DND-41 (cell line): ENCODE data around the gene C22orf23.

Experiments used
- ATAC-seq: fragments of 200-7000 bp; cut with Tn5 transposase; 3 replicates; pipeline ENCODE4 v1.9.1; 2021; ENCODE audit warnings: low read depth; ENCODE audit not compliant: insufficient read depth
- DNase-seq: peaks from one replicate; pipeline ENCODE4 v3.0.0-alpha.2; 2020
- H2AFZ ChIP-seq: 2 replicates; pipeline ENCODE4 v1.6.0; 2012; ENCODE audit warnings: low read depth, low read length
- H3K27ac ChIP-seq: 2 replicates; pipeline ENCODE4 v1.5.1; 2012; ENCODE audit warnings: low read length, inconsistent platforms
- H3K27me3 ChIP-seq: fragments of 200-600 bp; sonication (generic); 2 replicates; pipeline ENCODE4 v1.6.0; 2012; ENCODE audit warnings: low read length, mild to moderate bottlenecking, inconsistent platforms; ENCODE audit not compliant: insufficient read depth, poor library complexity
- H3K36me3 ChIP-seq: 2 replicates; pipeline ENCODE4 v1.5.1; 2012; ENCODE audit warnings: low read length, inconsistent platforms; ENCODE audit not compliant: insufficient read depth
- H3K4me1 ChIP-seq: 2 replicates; pipeline ENCODE4 v1.5.1; 2012; ENCODE audit warnings: mild to moderate bottlenecking, low read length; ENCODE audit not compliant: insufficient read depth
- H3K4me2 ChIP-seq: 2 replicates; pipeline ENCODE4 v1.6.0; 2012; ENCODE audit warnings: mild to moderate bottlenecking, moderate library complexity, low read length, inconsistent platforms; ENCODE audit not compliant: insufficient read depth
- H3K4me3 ChIP-seq, 2 experiments: fragments of 200-600 bp in 1 of 2; shearing (Covaris generic) in 1 of 2; 2 replicates each; pipeline ENCODE4 v1.5.1; 2012 to 2016; ENCODE audit warnings: inconsistent platforms in 2 of 2, low read length in 2 of 2, mild to moderate bottlenecking in 2 of 2, low read depth in 1 of 2, moderate library complexity in 1 of 2
- H3K79me2 ChIP-seq: 2 replicates; pipeline ENCODE4 v1.6.0; 2012; ENCODE audit warnings: low read length, inconsistent platforms; ENCODE audit not compliant: insufficient read depth
- H3K9ac ChIP-seq: 2 replicates; pipeline ENCODE4 v1.6.0; 2012; ENCODE audit warnings: low read depth, mild to moderate bottlenecking, inconsistent platforms, low read length, moderate library complexity
- H3K9me3 ChIP-seq: 2 replicates; pipeline ENCODE4 v1.5.1; 2012; ENCODE audit warnings: low read length, moderate library complexity, mild to moderate bottlenecking, inconsistent platforms; ENCODE audit not compliant: insufficient read depth, severe bottlenecking
- H4K20me1 ChIP-seq: 2 replicates; pipeline ENCODE4 v1.6.0; 2012; ENCODE audit warnings: low read length; ENCODE audit not compliant: insufficient read depth
- EZH2 ChIP-seq: IDR thresholded peaks from 3 replicates; pipeline ENCODE4 v1.6.1; 2012; ENCODE audit warnings: borderline replicate concordance, low read depth, mild to moderate bottlenecking, moderate library complexity, low read length, inconsistent platforms; ENCODE audit not compliant: severe bottlenecking
- TF ChIP-seq, protein P1 (sequence below): IDR thresholded peaks from 2 replicates; pipeline ENCODE4 v1.5.1; 2012; ENCODE audit warnings: borderline replicate concordance, low read length, moderate library complexity, mild to moderate bottlenecking; ENCODE audit not compliant: poor library complexity, severe bottlenecking; ENCODE audit errors: extremely low read depth

Gene C22orf23

DNA sequence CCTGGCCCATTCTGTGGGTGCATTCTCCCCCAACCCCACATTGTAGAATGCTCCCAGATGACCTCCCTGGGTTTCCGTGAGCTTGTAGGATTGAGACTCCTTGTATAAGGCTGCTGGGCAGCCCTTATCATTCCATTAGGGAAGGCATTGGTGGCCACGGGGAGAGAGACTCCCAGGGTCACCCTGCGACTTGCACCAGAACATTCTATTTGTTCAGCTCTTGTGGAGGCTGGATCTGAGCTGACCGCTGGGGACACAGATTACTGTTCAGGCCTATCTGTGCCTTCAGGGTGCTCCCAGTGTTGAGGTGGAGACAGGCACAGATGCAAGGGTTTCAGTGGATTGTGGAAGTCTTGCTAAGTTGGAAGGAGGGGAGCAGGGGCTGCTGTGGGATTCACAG is 29.5 kb downstream of the C22orf23 start:
- TF ChIP-seq EZH2, result no peak
- TF ChIP-seq, protein P1, sequence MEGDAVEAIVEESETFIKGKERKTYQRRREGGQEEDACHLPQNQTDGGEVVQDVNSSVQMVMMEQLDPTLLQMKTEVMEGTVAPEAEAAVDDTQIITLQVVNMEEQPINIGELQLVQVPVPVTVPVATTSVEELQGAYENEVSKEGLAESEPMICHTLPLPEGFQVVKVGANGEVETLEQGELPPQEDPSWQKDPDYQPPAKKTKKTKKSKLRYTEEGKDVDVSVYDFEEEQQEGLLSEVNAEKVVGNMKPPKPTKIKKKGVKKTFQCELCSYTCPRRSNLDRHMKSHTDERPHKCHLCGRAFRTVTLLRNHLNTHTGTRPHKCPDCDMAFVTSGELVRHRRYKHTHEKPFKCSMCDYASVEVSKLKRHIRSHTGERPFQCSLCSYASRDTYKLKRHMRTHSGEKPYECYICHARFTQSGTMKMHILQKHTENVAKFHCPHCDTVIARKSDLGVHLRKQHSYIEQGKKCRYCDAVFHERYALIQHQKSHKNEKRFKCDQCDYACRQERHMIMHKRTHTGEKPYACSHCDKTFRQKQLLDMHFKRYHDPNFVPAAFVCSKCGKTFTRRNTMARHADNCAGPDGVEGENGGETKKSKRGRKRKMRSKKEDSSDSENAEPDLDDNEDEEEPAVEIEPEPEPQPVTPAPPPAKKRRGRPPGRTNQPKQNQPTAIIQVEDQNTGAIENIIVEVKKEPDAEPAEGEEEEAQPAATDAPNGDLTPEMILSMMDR, result no peak
- H3K4me1 ChIP-seq, result no peaks in the 10 kb centered on the region
- ATAC-seq, result no peak
- no peaks in the 10 kb centered on the region for H4K20me1 ChIP-seq
- H2AFZ ChIP-seq, result no peak overlapping the region
- H3K27ac ChIP-seq, result no peak overlapping the region
- no peak overlapping the region for H3K4me3 ChIP-seq
- no peak for DNase-seq
- no peaks in the 10 kb centered on the region for H3K79me2 ChIP-seq
- no peak overlapping the region for H3K4me2 ChIP-seq
- H3K27me3 ChIP-seq, result no peaks in the 10 kb centered on the region
- peaks cover 31% of the 10 kb centered on the region for H3K36me3 ChIP-seq
- H3K9me3 ChIP-seq, result no peaks in the 10 kb centered on the region
- no peak overlapping the region for H3K9ac ChIP-seq

DNA sequence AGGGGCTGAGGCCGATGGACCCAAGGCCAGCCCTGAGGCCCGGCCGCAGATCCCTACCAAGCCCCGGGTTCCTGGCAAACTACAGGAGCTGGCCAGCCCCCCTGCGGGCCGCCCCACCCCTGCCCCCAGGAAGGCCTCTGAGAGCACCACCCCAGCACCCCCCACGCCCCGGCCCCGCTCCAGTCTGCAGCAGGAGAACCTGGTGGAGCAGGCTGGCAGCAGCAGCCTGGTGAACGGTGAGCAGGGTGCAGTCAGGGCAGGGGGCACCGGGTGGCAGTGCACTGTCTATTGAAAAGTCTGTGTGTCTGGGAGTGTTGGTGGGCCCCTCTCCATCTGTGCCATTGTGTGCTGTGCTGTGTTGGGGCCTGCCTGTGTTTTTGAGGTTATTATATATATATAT is 31.2 kb downstream of the C22orf23 start:
- ATAC-seq (peak; percentile 59; the same call in 1 of the 3 replicates), DNase-seq (peak; percentile 20)
- Histone ChIP-seq H3K9ac (no peak overlapping the region), H3K4me3 (no peak overlapping the region), H3K9me3 (no peaks in the 10 kb centered on the region), H3K27me3 (no peaks in the 10 kb centered on the region), H3K27ac (no peak overlapping the region), H3K4me2 (no peak overlapping the region), H4K20me1 (no peaks in the 10 kb centered on the region), H3K79me2 (no peaks in the 10 kb centered on the region), H2AFZ (no peak overlapping the region), H3K36me3 (peaks cover 36% of the 10 kb centered on the region), H3K4me1 (no peaks in the 10 kb centered on the region)
- TF ChIP-seq, protein P1, result peak; percentile 33
- no peak for TF ChIP-seq EZH2

DNA sequence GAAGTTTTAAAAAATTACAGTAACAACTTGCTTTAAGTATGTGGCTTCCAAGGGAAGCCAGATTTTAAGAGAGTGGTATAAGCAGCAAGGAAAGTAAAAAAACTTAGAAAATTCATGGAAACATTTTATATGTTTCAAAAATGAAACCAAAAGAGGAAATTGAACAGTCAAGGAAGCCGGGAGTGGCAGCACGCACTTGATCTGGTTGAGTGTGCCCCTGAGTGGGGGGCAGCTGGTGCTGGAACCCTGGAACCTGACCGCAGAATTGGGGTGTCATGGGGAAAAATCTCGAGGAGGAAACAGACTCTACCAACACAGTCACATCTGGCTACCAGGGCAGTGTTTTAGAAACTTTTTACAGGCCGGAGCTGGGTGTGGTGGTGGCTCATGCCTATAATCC is 33.3 kb downstream of the C22orf23 start:
- no peak for TF ChIP-seq EZH2
- TF ChIP-seq, protein P1, result no peak

More for the DNA sequence above, 33.3 kb downstream of the C22orf23 start:
- Histone ChIP-seq H3K9me3 (no peaks in the 10 kb centered on the region), H3K79me2 (no peaks in the 10 kb centered on the region), H3K4me3 (no peak overlapping the region), H3K27ac (no peak overlapping the region), H3K27me3 (no peaks in the 10 kb centered on the region), H3K9ac (no peak overlapping the region), H3K36me3 (peaks cover 24% of the 10 kb centered on the region), H2AFZ (no peak overlapping the region), H4K20me1 (no peaks in the 10 kb centered on the region), H3K4me1 (no peaks in the 10 kb centered on the region), H3K4me2 (no peak overlapping the region)
- ATAC-seq (no peak), DNase-seq (no peak)
